GM19035 (cell line): ENCODE measurements around the gene EMC10.
"Not testable (repeated sequence)": the region's sequence is repeated elsewhere in the genome, so short reads cannot be mapped to it uniquely, and the experiment has no call there.

Experiments used
- ATAC-seq: cut with Tn5 transposase; IDR thresholded peaks from one replicate; pipeline ENCODE4 v1.9.1; 2021; ENCODE audit not compliant: unreplicated experiment

The EMC10 gene

GRCh38 chr19:50512999-50513745 is 36.9 kb downstream of the EMC10 start:
- ATAC-seq, result no peak

GRCh38 chr19:50513746-50514345 is 37.5 kb downstream of the EMC10 start, which contains the start of gene ASPDH:
Gene ASPDH (minus strand): TSS chr19:50513913. CDS start chr19:50513823, 90 bp downstream.
- no peak for ATAC-seq

- no peak for ATAC-seq
Observed at GRCh38 chr19:50514346-50515167, 38.2 kb downstream of the EMC10 start.

- ATAC-seq, result no peak
Observed at GRCh38 chr19:50515168-50515561, 38.9 kb downstream of the EMC10 start.

GRCh38 chr19:50516456-50516855 is 40.1 kb downstream of the EMC10 start:
- ATAC-seq, result no peak

GRCh38 chr19:50516964-50517703 is 40.8 kb downstream of the EMC10 start:
- no peak for ATAC-seq

- ATAC-seq, result no peak
Observed at GRCh38 chr19:50517704-50518075, 41.4 kb downstream of the EMC10 start.

GRCh38 chr19:50518091-50519005 is 42.0 kb downstream of the EMC10 start:
- ATAC-seq, result no peak

- no peak for ATAC-seq
Observed at GRCh38 chr19:50519006-50519575, 42.8 kb downstream of the EMC10 start.

- ATAC-seq, result no peak
Observed at GRCh38 chr19:50520822-50521465, 44.6 kb downstream of the EMC10 start.

- ATAC-seq, result no peak
Observed at GRCh38 chr19:50522881-50523280, 46.6 kb downstream of the EMC10 start.

- not testable (repeated sequence) for ATAC-seq
Observed at GRCh38 chr19:50528052-50528451, 51.7 kb downstream of the EMC10 start.

GRCh38 chr19:50531171-50531612 is 54.9 kb downstream of the EMC10 start:
- no peak for ATAC-seq

GRCh38 chr19:50532952-50533351 is 56.6 kb downstream of the EMC10 start:
- no peak for ATAC-seq

GRCh38 chr19:50534478-50534877 is 58.2 kb downstream of the EMC10 start:
- no peak for ATAC-seq

GRCh38 chr19:50535672-50536187 is 59.4 kb downstream of the EMC10 start:
- ATAC-seq, result no peak

- no peak for ATAC-seq
Observed at GRCh38 chr19:50536662-50537305, 60.5 kb downstream of the EMC10 start.

GRCh38 chr19:50537306-50537685 is 61.0 kb downstream of the EMC10 start:
- ATAC-seq, result no peak
